Measurements from ENCODE around the gene KRTAP5-8. TPM values are rescaled to one million over a fixed set of nuclear protein-coding genes. Genes with fewer than 3 reads are reported as not detected.
"Not testable (repeated sequence)": the region's sequence is repeated elsewhere in the genome, so short reads cannot be mapped to it uniquely, and the experiment has no call there.

KRTAP5-8 gene
- total RNA-seq, 2 donors from 2014 or later: 0.68 TPM; not detected in 1

DNA sequence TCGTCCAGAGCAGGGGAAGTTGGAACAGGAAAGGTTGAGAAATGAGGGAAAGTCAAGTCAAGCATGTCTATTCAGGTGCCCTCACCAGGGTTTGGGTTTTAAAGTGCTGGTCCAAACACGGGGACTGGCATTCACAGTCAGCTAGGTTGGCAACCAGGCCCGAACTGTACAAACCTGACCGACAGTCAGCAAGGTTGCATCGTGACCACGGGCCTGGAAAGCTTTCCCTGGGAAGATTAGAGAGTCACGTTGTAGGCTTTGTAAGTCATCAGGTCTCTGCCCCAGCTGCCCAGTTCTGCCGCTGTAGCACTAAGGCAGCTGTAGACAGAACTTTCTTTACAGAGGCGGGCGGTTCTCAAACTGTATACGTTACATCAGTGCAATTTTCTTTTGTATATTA is 35.0 kb downstream of the KRTAP5-8 start:
- ATAC-seq (ENCODE audit: insufficient number of reproducible peaks, low FRiP score, low read depth): no peak
- TF ChIP-seq, protein P1, sequence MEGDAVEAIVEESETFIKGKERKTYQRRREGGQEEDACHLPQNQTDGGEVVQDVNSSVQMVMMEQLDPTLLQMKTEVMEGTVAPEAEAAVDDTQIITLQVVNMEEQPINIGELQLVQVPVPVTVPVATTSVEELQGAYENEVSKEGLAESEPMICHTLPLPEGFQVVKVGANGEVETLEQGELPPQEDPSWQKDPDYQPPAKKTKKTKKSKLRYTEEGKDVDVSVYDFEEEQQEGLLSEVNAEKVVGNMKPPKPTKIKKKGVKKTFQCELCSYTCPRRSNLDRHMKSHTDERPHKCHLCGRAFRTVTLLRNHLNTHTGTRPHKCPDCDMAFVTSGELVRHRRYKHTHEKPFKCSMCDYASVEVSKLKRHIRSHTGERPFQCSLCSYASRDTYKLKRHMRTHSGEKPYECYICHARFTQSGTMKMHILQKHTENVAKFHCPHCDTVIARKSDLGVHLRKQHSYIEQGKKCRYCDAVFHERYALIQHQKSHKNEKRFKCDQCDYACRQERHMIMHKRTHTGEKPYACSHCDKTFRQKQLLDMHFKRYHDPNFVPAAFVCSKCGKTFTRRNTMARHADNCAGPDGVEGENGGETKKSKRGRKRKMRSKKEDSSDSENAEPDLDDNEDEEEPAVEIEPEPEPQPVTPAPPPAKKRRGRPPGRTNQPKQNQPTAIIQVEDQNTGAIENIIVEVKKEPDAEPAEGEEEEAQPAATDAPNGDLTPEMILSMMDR (IDR thresholded peaks at IDR 0.05): no peak
- DNase-seq (ENCODE audit: low spot score): no peak

DNA sequence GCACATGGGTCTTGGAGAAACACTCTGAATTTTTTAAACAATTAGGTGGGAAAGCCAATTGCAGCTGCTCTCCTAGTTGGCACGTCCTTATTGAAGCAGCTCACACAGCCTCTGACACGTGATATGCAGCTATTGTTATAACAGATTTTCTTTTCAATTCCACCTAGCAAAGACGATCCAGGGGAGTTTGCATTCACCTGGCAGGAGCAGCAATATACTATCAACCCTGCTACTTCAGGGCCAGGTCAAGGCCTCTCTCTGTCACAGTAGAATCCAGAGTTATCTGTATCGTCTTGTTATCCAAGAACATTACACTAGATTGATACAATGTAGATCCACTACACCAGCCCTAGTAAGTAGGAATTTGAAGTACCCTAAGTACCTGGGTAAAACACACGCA is 36.6 kb downstream of the KRTAP5-8 start:
- Histone ChIP-seq H3K9me3 (no peaks in the 10 kb centered on the region), H3K36me3 (no peaks in the 10 kb centered on the region), H3K27me3 (replicated peaks; ENCODE audit: insufficient read depth) (no peaks in the 10 kb centered on the region), H3K4me1 (ENCODE audit: control insufficient read depth in 1 of 2, low read depth in 2 of 2) (no peaks in the 10 kb centered on the region), H3K27ac (no peak overlapping the region), H3K4me3 (no peak overlapping the region)
- TF ChIP-seq, protein P1 (IDR thresholded peaks at IDR 0.05): no peak
- ATAC-seq (ENCODE audit: insufficient number of reproducible peaks, low FRiP score, low read depth): no peak
- DNase-seq (ENCODE audit: low spot score): no peak

More for the DNA sequence above, 35.0 kb downstream of the KRTAP5-8 start:
- H3K4me1 ChIP-seq (ENCODE audit: control insufficient read depth in 1 of 2, low read depth in 2 of 2): no peaks in the 10 kb centered on the region
- H3K4me3 ChIP-seq: no peak overlapping the region
- no peaks in the 10 kb centered on the region for H3K27me3 ChIP-seq (replicated peaks; ENCODE audit: insufficient read depth)
- no peak overlapping the region for H3K27ac ChIP-seq
- H3K9me3 ChIP-seq: no peaks in the 10 kb centered on the region
- H3K36me3 ChIP-seq: no peaks in the 10 kb centered on the region

DNA sequence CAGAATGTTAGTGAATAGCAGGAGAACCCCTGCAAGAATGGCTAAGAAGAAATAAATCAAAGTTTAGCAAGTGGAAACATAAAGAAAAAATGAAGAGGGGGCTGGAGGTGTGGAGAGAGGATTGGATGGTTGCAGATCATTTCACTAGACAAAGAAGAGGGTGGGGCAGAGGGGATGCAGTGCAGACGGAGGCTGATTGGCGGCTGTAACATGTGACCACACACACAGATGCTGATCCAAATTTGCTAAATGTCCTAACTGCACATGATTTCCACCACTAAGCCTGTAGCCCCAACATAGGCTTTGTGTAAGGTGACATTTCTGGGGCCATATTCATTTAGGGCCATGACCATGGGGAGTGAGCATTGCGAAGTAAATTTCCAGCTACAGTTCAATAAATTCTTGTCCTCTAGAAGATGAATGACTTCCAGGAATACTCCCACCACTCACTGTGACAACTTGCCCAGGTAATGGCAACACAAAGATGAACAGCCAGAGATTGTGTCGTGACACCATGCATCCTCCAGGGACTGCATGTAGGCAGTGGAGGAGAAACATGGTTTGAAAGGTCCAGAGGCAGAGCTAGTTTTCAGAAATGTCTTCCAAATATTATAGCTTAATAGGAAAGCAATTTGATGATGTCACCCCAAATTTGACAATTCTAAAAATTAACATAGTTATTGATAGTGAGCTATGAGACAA is 38.0 kb downstream of the KRTAP5-8 start:
- TF ChIP-seq, protein P1 (IDR thresholded peaks at IDR 0.05): no peak
- no peaks in the 10 kb centered on the region for H3K4me1 ChIP-seq (ENCODE audit: control insufficient read depth in 1 of 2, low read depth in 2 of 2)
- H3K4me3 ChIP-seq: no peak overlapping the region
- DNase-seq (ENCODE audit: low spot score): no peak
- H3K27ac ChIP-seq: no peak overlapping the region
- ATAC-seq (ENCODE audit: insufficient number of reproducible peaks, low FRiP score, low read depth): no peak
- no peaks in the 10 kb centered on the region for H3K9me3 ChIP-seq
- H3K36me3 ChIP-seq: no peaks in the 10 kb centered on the region
- H3K27me3 ChIP-seq (replicated peaks; ENCODE audit: insufficient read depth): no peaks in the 10 kb centered on the region

DNA sequence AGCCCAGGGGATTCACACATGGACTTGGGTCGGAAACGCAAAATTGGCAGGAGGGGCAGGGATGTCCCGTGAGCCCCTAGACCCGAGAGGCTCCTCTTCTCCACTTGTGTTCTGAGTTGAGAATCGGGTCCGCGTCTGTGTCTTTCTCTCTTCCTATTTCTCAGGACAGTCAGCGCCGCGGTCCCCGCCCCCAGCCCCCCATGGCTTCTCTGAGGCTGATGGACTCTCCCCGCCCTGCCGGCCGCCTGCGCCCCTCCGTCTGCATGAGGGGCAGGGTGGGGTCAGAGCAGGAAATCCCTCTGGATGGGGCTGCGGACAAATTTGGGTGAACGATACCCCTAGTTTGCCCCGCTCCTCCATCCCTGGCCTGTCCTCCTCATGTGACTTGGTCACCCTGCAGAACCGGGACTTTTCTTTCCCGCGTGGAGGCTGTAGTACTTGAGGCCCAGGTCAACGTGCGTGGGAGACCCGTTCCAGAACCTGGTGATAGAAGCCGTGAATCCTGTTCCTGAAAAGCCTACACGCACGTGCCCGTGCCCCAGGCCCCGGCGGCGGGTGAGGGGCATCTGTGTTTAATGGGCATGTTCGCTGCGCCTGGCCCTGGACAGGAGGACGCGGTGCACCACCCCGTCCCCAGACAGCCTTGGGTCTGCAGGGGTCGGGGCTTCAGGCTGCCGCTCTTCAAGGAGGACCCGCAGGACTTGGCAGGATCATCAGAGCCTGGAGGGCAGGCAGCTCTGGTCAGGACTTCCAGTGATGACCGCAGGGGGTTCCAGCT is 39.1 kb downstream of the KRTAP5-8 start:
- DNase-seq (ENCODE audit: low spot score); H3K9me3 ChIP-seq; H3K27me3 ChIP-seq (replicated peaks; ENCODE audit: insufficient read depth); H3K4me1 ChIP-seq (ENCODE audit: control insufficient read depth in 1 of 2, low read depth in 2 of 2); H3K27ac ChIP-seq; H3K4me3 ChIP-seq; ATAC-seq (ENCODE audit: insufficient number of reproducible peaks, low FRiP score, low read depth); H3K36me3 ChIP-seq: not testable (repeated sequence)

DNA sequence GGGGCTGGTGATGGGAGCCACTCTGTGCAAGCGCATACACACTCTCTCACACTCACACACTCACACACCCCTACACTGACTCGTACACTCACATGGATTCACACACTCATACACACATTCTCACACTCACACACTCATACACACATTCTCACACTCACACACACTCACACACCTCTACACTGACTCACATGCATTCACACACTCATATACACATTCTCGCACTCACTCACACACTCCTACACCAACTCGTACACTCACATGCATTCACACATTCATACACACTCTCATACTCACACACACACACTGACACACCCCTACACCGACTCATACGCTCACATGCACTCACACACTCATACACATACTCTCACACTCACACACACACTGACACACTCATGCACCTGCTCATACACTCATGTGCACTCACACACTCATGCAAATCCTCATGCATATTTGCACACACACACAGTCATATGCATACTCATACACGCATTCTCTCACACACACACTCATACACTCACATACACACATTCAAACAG is 39.7 kb downstream of the KRTAP5-8 start:
- no peak for ATAC-seq (ENCODE audit: insufficient number of reproducible peaks, low FRiP score, low read depth)
- Histone ChIP-seq H3K9me3 (no peaks in the 10 kb centered on the region), H3K4me3 (no peak overlapping the region), H3K27ac (no peak overlapping the region), H3K4me1 (ENCODE audit: control insufficient read depth in 1 of 2, low read depth in 2 of 2) (no peaks in the 10 kb centered on the region), H3K36me3 (no peaks in the 10 kb centered on the region), H3K27me3 (replicated peaks; ENCODE audit: insufficient read depth) (no peaks in the 10 kb centered on the region)
- TF ChIP-seq, protein P1 (IDR thresholded peaks at IDR 0.05): no peak
- DNase-seq (ENCODE audit: low spot score): no peak

DNA sequence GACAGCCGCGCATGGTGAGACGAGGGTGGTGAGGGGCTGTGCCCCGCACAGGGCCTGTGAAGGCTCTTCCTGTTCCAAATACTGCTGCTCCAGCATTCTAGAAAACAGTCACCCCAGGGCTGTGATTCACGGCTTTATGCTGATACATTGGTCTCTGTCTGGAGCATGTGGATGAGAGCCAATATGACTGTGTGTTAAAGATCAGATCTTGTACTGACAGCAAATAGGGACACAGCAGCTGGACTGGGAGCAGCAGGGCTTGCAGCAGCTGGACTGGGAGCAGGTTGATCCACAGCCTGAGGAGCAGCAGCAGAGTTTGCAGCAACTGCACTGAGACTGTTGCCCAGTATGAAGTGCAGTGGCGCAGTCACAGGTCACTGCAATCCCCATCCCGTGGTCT is 41.7 kb downstream of the KRTAP5-8 start:
- H3K27me3 ChIP-seq (replicated peaks; ENCODE audit: insufficient read depth); H3K27ac ChIP-seq; H3K9me3 ChIP-seq; H3K4me1 ChIP-seq (ENCODE audit: control insufficient read depth in 1 of 2, low read depth in 2 of 2); DNase-seq (ENCODE audit: low spot score); H3K4me3 ChIP-seq; ATAC-seq (ENCODE audit: insufficient number of reproducible peaks, low FRiP score, low read depth); H3K36me3 ChIP-seq: not testable (repeated sequence)
